GM18499 (cell line): Measurements from ENCODE around the gene SLC35F2.
"Not testable (repeated sequence)": the region's sequence is repeated elsewhere in the genome, so short reads cannot be mapped to it uniquely, and the experiment has no call there.

ENCODE experiments used
- ATAC-seq: cut with Tn5 transposase; IDR thresholded peaks from one replicate; pipeline ENCODE4 v1.9.1; 2021; ENCODE audit warnings: moderate number of reproducible peaks; ENCODE audit not compliant: insufficient read depth, unreplicated experiment

The SLC35F2 gene

GRCh38 chr11:107842412-107843100 lies 16.0 kb downstream of the SLC35F2 start:
- no peak for ATAC-seq

GRCh38 chr11:107840129-107840484 lies 18.5 kb downstream of the SLC35F2 start:
- ATAC-seq = peak; percentile 10

- ATAC-seq = no peak
Measured at GRCh38 chr11:107836851-107837250, 21.7 kb downstream of the SLC35F2 start.

GRCh38 chr11:107834995-107835394 lies 23.6 kb downstream of the SLC35F2 start:
- no peak for ATAC-seq

- ATAC-seq = not testable (repeated sequence)
Measured at GRCh38 chr11:107833926-107834325, 24.7 kb downstream of the SLC35F2 start.

GRCh38 chr11:107830915-107831540 lies 27.6 kb downstream of the SLC35F2 start:
- no peak for ATAC-seq

- no peak for ATAC-seq
Measured at GRCh38 chr11:107827041-107827440, 31.5 kb downstream of the SLC35F2 start.

GRCh38 chr11:107825875-107826274 lies 32.7 kb downstream of the SLC35F2 start:
- ATAC-seq = no peak

GRCh38 chr11:107824668-107825369 lies 33.8 kb downstream of the SLC35F2 start:
- ATAC-seq = no peak

- ATAC-seq = no peak
Measured at GRCh38 chr11:107821199-107821927, 37.2 kb downstream of the SLC35F2 start.

- no peak for ATAC-seq
Measured at GRCh38 chr11:107819361-107820014, 39.1 kb downstream of the SLC35F2 start.

- ATAC-seq = no peak
Measured at GRCh38 chr11:107818491-107818890, 40.1 kb downstream of the SLC35F2 start.

- no peak for ATAC-seq
Measured at GRCh38 chr11:107816028-107816427, 42.6 kb downstream of the SLC35F2 start.

- ATAC-seq = no peak
Measured at GRCh38 chr11:107810875-107811274, 47.7 kb downstream of the SLC35F2 start.

GRCh38 chr11:107808521-107808920 lies 50.1 kb downstream of the SLC35F2 start:
- ATAC-seq = no peak

GRCh38 chr11:107804971-107805370 lies 53.6 kb downstream of the SLC35F2 start:
- ATAC-seq = no peak

GRCh38 chr11:107804211-107804610 lies 54.4 kb downstream of the SLC35F2 start:
- ATAC-seq = no peak

GRCh38 chr11:107801641-107802040 lies 56.9 kb downstream of the SLC35F2 start:
- no peak for ATAC-seq

GRCh38 chr11:107799218-107799859 lies 59.2 kb downstream of the SLC35F2 start:
- peak; percentile 70 for ATAC-seq

GRCh38 chr11:107792049-107792443 lies 66.5 kb downstream of the SLC35F2 start:
- ATAC-seq = no peak
